GM12865 (cell line): ENCODE data around the gene TCF19.
"Not testable (repeated sequence)": the region's sequence is repeated elsewhere in the genome, so short reads cannot be mapped to it uniquely, and the experiment has no call there.

Experiments used
- DNase-seq: peaks from one replicate; pipeline ENCODE4 v3.0.0; 2010; ENCODE audit warnings: low read depth
- H3K4me3 ChIP-seq: 2 replicates; pipeline ENCODE4 v1.5.1; 2011; ENCODE audit warnings: mild to moderate bottlenecking, low read depth, low read length, control low read depth
- TF ChIP-seq, protein P1 (sequence below): IDR thresholded peaks from 2 replicates; pipeline ENCODE4 v1.5.1; 2011; ENCODE audit warnings: low read length, control low read depth, low read depth, inconsistent platforms; ENCODE audit not compliant: insufficient read depth; ENCODE audit errors: missing control alignments

TCF19 gene

DNA sequence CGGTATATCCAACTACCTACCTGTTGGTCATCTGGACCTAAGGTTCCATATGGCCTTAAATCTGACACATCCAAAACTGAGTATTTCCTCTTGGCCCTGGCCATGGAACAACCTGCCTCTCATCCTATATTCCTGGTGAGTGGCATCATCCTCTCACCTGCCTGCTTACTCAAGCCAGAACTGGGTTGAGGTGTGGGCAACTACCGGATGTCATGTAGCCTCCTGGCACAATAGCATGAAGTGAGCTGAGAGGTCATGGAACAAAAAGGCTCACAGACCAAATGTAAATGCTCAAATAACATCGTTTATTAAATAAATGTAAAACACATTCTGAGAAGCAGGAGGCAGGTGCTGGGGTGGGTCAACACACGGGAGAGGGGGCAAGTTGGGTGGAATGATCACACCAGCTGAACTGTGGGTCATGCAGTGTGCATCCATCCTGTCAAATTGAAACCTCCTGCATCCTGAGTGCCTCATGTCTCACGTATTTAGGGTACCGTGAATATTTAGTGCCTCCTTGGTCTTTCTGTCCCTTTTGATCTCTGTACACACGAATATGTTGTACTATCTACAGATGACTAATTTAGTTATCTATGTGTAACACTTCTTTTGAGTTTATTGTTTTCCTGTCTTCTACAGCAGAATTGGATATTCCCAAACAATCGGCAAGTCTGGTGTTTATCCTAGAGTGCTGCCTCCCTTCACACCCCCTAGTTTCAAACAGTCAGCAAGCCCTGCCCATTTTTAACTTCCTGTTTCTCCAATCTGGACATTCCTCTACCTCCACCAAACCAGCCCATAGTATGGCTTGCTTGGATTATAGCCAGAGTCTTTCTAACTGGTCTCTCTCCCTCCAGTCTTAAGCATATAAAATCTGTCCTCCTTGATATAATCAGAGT is 20.0 kb downstream of the TCF19 start:
- TF ChIP-seq, protein P1, sequence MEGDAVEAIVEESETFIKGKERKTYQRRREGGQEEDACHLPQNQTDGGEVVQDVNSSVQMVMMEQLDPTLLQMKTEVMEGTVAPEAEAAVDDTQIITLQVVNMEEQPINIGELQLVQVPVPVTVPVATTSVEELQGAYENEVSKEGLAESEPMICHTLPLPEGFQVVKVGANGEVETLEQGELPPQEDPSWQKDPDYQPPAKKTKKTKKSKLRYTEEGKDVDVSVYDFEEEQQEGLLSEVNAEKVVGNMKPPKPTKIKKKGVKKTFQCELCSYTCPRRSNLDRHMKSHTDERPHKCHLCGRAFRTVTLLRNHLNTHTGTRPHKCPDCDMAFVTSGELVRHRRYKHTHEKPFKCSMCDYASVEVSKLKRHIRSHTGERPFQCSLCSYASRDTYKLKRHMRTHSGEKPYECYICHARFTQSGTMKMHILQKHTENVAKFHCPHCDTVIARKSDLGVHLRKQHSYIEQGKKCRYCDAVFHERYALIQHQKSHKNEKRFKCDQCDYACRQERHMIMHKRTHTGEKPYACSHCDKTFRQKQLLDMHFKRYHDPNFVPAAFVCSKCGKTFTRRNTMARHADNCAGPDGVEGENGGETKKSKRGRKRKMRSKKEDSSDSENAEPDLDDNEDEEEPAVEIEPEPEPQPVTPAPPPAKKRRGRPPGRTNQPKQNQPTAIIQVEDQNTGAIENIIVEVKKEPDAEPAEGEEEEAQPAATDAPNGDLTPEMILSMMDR: no peak
- H3K4me3 ChIP-seq: no peak overlapping the region
- DNase-seq: peak; percentile 64

DNA sequence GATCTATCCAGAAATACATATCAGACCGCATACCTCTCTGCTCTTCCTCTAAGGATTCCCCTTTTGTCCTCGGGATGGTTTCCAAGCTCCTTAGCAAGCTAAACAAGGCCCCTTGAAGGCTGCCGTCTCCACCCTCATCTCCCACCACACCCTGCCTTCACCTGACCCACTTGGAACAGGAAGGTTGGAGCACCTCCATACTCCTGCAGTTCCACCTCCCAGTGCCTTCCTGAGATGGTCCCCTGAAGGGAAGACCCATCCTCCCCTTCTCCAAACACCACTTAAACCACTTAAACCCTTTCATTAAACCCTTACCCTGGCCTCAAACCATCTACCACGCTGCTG is 20.6 kb downstream of the TCF19 start:
- H3K4me3 ChIP-seq: no peak overlapping the region
- no peak for DNase-seq
- TF ChIP-seq, protein P1: no peak

DNA sequence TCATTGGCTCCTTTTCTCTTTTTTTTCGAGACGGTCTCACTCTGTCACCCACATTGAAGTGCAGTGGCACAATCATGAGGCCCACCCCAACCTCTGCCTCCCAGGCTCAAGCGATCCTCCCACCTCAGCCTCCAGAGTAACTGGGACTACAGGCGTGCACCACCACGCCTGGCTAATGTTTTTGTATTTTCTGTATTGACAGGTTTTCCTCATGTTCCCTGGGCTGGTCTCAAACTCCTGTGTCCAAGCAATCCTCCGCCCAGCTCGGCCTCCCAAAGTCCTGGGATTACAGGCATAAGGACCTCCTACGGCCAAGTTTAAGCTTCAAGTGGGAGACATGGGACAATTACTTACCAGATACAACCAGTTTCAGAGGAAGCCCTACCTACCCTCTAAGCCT is 21.5 kb downstream of the TCF19 start:
- DNase-seq: no peak
- no peak overlapping the region for H3K4me3 ChIP-seq
- TF ChIP-seq, protein P1: no peak

DNA sequence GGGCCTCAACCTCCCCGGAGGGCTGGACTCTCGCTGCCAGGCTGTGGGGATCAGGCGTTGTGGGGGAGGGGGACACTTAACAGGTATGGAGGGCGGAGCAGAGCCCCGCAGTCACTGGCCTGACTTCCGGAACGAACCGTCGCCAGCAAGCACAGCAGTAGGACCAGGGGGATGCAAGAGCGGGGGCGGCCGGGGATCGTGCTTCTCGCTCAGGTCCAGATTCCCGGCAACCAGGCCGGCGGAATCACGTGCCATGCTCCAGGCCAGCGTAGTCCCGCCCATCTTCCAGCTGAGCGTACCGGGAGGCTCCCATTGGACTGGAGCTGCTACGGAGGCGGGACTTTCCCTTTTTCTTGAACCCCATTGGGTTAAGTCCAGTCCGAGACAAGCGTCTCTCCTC is 22.1 kb downstream of the TCF19 start:
- TF ChIP-seq, protein P1: no peak
- DNase-seq: no peak
- H3K4me3 ChIP-seq: no peak overlapping the region

DNA sequence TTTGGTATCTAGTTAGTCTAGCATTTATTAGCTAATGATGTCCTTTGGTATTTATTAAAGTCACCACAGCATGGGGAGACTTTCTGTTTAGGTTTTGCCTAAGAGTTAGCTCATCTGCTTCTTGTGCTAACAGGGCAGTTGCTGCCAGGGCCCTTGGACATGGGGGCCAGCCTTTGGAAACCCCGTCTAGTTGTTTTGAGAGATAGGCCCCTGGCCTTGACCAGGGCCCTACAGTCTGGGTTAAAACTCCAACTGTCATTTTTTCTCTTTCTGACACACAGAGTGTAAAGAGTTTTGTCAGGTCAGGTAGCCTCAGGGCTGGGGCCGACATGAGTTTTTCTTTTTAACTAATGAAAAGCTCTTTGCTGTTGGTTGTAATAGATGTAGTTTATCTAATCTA is 24.9 kb downstream of the TCF19 start:
- not testable (repeated sequence) for H3K4me3 ChIP-seq, DNase-seq

DNA sequence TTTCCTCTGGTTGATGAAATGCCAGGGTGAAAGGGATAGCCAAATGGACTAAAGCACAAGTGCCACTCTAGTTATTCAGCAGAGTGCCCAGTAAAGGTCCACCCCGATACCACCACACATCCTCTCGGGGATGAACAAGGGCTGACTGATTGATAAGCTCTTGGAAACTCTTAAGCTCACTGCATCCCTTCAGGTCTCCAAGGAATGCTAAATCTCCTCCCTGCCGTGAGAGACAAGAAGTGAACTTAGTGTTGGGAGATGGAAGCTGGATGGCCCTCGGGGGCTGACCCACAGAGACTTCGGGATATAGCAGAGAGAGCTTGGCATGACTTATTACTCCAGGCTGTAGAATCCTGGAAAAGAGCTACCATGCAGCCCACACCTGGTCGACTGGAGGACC is 25.5 kb downstream of the TCF19 start:
- DNase-seq, H3K4me3 ChIP-seq: not testable (repeated sequence)

DNA sequence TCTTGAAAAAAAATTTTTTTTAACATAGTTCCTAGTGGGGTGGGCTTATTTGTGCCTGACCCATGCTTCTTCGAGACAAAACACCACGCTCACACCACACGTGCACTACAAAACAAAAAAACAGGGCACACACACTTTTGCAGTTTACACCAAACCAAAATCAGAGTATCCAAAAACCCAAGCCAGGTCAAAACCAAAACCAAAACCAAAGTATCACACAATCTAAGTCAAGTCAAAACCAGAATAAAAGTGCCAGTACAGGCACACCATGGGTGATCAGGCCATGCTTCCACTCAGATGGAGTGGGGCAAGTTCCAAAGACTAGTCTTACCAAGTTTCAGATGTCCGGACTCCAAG is 27.3 kb downstream of the TCF19 start:
- peak; percentile 46 for DNase-seq
- H3K4me3 ChIP-seq: peak overlapping the region; percentile 51

DNA sequence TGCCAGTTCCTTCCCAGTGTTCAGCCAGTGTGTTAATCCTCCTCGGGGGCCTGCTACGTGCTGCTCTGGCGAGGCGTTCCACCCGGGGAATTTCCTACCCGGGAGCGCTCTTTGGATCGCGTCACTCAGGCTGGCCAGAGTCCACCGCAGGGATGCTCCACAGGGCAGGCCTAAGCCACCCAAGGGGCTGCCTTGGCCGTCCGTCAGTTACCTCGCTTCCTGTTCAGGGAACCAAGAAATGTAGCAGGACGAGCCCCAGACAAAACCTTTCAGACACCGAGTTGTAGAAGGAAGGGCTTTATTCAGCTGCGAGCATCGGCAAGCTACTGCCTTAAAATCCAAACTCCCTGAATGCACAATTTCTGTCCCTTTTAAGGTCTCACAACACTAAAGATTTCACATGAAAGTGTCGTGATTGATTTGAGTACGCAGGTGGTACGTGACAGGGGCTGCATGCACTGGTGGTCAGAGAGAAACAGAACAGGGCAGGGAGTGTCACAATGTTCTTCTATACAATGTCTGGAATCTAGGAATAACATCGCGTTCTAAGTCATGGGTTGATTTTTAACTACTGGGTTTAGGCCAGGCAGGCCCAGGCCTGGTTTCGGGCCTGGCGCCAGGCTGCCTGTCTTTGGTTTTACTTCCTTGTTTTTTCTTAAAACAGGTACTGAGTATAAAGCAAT is 27.8 kb downstream of the TCF19 start:
- DNase-seq: peak; percentile 36
- TF ChIP-seq, protein P1: no peak
- peak overlapping the region; percentile 51 for H3K4me3 ChIP-seq
